HS-5 (cell line): ENCODE data around the gene TST.

Experiments
- DNase-seq: peaks from one replicate; pipeline ENCODE4 v3.0.0-alpha.2; 2012; ENCODE audit warnings: low read depth

TST gene

DNA sequence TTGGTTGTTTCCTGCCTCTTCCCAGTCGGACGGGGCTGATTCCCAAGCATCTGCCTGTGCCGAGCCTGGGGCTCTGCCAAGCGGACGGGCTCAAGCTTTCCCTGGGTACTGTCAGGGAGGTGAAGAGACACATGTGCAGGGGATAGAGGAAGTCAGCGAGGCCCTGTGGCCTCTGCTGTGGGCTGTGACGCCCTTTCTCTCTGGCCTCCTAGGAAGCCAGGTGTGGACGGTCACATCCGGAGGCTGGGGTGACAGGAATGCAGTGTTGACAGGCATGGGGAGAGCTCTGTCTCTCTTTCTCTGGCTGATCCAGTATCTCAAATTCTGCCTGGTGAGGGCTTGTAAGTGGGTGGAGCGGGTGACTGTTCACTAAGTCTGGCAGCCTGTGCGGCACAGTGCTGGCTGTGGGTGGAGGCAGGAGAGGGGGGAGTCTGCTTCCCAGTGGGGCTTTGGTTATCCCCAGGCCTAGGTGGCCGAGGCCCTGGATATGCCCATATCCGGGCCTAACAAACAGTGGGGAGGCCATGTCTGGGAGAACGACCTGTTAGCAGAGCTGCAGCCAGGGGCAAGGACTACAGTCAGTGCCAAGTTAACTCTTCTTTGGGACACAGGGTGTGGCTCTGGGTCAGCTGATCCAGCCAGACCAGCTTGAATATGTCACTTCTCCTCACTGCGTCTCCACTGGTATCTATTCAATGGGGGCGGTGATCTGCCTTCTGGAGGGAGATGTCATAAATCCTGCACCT lies 34.2 kb upstream of the TST start:
- DNase-seq = no peak

DNA sequence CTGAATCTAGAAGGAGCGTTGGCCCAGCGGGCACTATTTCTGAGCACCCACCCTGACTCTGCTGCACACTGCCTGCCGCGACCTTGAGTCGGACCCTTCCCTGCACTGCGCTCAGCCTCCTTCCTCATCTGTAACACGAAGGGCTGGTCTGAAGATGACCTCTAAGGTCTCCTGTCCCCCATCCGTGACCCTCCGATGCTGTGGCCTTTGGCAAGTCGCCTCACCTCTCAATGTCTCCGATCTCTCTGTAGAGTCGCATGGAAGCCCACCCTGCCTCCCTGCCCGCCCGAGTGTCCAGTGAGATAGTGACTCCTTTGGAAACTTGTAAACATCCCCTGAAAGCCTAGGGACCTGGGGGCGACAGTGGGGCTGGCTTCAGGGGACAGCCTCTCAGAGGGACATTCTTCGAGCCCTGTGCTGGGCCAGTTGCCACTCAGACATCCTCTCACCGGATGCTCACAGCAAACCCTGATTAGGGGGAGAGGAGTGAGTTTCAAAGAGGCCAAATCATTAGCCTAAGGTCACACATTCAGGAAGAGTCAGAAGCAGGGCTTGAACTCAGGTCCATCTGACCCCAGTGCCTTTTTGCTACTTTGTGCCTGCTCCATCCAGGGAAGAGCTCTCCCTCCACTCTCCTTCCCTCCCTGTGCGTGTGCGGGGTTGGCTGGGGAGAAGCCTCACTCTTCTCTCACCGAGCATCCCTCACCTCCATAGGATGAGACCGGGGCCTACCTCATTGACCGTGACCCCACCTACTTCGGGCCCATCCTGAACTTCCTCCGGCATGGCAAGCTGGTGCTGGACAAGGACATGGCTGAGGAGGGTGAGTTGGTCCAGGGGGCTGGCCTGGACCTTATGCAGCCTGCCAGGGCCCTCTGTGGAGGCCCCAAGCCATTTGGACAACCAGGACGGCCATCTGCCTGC lies 33.4 kb upstream of the TST start:
- DNase-seq = no peak

DNA sequence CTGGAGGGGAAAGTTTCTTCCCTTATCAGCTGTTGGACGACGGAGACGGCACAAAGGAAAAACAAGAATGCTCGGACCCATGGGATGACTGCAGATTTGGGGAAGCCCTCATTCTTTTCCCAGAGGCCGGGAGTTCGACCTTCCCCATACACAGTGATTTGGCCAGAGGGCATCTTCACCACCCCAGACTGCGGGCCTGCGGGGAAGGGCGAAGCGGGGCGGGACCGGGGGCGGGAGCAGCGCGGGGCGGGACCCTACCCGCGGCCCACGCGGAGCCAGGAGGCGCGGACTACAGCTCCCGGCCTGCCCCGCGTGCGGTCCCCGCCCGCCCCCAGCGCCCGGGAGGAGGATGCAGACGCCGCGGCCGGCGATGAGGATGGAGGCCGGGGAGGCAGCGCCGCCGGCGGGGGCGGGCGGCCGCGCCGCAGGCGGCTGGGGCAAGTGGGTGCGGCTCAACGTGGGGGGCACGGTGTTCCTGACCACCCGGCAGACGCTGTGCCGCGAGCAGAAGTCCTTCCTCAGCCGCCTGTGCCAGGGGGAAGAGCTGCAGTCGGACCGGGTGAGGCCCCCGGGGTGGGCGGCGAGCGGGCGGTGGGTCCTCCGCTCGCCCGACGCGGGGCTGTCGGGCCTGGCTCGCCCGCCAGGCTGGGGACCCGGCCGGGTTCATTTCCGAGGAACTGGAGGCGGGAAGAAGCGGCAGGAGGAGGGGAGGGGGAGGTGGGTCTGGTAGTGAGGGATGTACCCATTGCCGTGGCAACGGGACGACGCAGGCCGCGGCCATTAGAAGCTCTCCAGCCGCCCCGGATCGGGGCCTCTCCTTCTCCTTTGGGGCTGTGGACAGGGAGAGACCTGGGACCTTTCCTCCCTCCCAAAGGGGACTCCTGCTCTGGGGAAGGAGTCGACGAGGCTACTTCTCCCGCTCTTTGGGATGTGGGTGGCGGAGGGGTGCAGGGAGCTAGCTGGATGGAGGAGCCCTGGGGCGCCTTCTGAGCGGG lies 32.4 kb upstream of the TST start, which contains the start of gene KCTD17:
Gene KCTD17, plus strand, starts transcription at position 352 of the 995 bp plus-strand sequence. Its CDS starts 19 bp downstream, at position 371.
- no peak for DNase-seq

DNA sequence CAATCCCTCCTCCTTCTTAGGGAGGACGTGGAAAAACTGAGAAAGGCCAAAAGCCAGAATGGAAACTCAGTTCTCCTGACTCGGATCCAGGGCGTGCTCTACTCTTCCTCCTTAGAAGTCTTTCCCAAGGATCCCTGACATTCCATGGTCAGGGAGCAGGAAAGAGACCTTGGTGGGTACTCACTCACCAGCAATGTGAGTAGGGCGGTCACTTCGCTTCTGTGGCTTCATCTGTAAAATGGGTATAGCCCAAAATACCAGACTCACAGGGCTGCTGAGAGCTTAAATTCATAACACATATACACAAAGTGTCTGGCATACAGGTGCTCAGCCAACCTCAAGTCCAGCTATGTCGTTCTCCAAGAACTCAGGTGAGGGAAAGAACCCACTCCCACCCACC lies 31.7 kb upstream of the TST start:
- DNase-seq = no peak

DNA sequence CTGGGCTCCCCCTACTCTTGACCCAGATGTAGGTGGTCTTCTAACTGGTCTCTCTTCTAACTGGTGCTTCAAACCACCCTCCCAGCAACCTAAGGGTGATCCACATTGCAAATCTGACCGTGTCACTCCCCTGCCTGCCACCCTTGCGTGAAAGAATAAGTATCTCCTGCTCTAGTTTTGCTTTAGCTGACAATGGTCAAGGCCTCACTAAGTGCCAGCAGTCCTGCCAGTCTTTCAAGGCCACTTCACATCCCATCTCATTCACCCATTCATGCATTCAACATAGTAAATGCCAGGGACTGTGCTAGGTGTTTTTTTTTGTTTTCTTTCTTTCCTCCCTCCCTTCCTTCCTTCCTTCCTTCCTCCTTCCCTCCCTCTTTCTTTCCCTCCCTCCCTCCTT lies 30.0 kb upstream of the TST start:
- DNase-seq = no peak

DNA sequence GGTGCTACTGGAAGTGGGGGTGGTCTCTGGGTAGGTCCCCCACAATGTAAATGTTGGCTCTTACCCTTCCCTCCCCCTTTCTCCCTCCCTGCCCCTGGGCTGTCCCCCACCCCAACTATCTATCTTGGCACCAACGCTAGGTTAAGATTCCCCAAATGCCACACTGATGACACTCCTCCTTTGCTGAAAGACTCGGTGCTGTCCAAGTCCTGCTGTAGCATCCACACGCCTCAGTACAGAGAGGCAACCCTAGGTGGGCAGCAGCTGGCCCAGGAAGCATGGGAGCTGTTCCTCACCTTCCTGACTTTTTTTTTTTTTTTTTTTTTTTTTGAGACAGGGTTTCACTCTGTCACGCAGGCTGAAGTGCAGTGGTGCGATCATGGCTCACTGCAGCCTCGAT lies 28.9 kb upstream of the TST start:
- no peak for DNase-seq

DNA sequence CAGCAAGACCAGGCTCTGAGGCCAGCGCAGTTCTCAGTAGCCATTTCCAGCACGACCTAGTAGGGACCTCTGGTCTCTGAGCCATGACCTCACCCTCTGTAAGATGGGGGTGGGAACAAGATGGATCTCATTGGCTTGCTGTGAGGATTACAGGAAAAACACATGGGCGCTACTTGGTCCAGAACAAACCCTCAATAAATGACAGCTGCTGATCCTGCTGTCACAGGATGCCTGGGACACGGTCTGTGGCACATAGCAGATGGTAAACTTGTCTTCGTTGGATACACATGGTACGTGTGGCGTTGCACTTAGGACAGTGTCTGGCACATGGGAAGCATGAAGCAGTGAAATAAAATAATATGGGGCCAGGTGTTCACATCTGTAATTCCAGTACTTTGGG lies 27.8 kb upstream of the TST start:
- DNase-seq = no peak

DNA sequence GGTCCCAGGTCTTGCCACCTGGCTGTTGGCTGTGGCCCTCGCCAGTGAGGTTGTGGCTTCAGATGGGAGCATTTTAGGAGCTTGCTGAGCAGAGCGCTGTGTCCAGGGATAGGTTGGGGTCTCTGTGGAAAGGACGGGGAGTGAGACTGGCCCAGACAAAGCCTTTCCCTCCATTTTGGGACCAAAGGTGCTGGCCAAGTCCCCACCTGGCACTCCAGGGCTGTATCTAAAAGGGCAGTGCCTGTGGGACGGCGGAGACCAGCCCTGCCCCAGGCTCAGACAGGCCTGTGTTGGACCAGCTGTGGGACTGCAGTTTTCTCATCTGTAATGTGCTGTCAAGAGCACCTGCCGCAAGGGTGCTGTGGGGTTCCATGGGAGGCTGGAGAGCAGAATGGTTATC lies 27.3 kb upstream of the TST start:
- no peak for DNase-seq

DNA sequence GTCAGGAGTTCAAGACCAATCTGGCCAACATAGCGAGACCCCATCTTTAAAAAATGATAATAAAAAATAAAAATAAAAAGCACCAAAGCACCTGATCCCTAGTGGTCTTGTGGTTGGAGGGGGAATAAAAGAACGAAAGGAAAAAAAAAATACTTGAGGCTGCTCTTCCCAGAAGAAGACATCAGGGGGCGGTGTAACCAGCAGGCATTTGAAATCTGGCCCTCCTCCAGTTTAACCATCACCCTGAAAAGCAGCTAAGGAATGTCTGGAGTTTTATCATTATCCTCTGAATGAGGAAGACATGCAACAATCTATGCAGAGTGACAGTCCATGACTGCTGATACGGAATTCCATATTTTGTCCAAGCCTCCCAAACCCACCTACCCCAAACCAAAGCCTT lies 26.7 kb upstream of the TST start:
- DNase-seq = no peak

DNA sequence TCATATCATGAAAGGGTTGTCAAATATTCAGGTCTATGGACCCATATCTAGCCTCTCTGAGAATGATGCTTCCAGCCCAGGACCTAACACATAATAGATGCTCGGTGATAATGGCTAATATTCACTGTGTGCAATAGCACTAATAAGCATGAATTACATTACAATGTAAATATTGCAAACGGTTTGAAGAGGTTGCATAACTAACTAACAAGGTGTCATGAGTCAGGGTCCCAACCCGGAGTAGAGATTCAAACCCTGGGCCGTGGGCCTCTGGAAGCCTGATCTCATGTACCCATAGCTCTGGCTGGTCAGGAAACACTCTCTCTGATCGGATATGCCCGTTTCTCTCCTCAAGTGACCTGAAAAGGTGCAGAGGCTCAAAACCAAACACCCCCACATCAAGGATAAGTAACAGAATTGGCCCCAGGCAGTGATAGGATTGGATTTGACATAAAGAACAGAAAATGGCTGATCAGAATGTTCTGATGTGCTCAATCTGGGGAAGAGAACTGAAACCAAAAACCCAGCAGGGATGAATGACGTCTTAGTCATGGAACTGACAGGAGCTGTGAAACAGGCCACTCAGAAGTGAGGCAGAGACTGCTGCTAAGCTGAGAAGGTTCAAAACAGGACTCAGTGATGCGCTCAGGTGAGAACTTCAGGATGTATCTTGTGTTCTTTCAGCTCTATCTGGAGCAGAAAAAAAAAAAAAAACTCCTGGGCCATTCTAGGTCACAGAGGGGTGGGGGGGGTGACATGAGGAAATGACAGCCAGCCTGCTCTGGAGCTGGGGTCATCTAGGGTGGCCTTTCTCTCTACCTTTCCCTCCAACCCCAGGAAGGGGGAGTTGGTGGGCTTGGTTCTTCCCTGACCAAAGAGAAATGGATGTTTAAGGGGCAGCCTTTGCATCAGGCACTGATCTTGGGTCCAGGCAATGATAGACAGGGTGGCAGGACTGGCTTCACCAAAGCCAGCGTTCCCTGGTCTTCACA lies 25.7 kb upstream of the TST start:
- DNase-seq = no peak

DNA sequence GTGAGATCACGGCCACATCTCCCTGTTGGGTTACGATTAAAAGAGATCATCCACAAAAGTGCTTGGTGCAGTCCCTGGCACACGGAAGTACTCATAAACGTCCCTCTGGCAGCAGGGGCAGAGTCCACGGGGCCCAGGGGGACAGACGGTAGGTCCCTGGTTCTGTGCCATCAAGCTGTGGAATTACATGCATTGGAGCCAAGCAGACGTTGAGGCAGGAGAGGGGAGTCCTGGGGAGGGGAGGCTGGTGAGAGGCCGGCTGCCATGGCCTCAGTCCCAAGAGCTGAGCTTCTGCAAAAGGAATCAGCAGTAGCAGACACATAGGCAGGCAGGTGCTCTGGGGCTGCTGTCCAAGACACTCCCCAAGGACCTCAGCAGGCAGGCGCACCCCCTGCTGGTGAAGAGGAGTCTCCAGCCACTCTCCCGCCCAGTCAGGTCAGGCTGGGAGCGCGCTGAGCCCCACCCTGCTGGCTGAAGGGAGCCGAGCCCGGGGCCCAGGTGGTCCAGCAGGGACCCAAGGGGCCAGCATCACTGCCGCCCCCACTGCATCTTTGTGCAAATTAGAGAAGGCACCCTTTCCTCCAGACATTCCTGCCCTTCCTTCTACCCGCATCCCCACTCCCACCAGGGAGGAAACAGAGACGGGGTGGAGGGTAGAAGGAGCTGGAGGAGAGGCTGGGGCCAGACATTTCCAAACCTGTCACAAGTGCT lies 24.7 kb upstream of the TST start:
- no peak for DNase-seq

DNA sequence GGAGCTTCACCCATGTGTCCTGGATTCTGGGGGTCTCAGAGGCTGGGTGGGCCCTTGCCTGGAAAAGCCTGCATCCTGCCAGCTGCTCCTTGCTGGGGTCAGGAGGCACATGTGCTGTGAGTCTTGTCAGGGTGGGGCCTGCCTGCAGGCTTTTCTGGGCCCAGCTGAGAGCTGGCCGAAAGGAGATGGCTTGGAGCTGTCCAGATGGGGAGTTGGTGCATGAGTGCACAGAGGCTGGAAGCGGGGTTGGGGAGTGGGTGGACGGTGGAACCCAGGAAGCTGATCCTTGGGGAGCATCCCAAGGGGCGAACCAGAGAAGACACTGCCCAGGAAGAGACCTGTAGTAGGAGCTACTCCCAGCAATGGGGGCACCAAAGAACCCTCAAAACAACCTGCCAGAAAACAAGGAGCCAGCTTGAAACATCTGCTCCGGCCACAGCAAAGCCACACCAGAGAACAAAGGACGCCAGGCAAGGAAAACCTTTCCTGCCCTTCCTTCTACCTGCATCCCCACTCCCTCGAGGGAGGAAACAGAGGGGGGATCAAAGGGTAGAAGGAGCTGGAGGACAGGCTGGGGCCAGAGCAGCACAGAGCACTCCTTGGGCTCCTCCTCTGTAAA lies 24.1 kb upstream of the TST start:
- DNase-seq = no peak

DNA sequence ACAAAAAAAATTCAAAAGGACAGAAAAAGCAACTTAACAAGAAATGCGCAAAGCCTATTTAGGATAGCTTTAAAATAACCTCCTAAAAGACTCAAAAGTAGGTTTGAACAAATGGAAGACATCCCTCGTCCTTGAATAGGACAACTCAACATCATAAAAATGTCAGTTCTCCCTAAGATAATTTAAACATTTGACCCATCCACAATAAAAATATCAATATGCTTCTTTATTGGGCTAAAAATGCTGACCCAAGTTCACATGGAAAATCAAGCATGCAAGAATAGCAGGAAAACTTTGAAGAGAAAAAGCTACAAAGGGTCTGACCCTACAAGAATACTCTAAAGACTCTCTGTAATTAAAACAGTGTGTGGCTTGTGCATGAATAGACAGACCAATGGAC lies 20.2 kb upstream of the TST start:
- DNase-seq = no peak

DNA sequence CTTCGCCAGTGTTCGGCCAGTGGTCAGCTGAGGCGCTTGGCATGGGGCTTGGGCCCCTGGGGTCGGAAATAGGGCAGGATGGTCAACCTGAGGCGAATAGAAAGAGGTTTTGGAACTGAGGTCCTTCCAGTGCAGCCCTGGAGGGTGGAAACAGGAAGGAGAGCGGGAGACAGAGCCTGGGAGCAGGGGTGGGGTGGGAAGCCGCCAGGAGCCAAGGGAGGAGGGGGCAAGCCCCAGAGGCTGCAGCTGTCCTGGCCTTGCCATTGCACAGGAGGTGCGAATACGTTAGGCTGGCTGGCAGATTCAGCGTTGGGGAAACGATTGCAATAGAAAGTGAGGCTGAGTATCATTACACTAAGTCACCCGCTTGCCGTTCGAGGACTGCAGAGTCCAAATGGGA lies 18.4 kb upstream of the TST start:
- DNase-seq = no peak

DNA sequence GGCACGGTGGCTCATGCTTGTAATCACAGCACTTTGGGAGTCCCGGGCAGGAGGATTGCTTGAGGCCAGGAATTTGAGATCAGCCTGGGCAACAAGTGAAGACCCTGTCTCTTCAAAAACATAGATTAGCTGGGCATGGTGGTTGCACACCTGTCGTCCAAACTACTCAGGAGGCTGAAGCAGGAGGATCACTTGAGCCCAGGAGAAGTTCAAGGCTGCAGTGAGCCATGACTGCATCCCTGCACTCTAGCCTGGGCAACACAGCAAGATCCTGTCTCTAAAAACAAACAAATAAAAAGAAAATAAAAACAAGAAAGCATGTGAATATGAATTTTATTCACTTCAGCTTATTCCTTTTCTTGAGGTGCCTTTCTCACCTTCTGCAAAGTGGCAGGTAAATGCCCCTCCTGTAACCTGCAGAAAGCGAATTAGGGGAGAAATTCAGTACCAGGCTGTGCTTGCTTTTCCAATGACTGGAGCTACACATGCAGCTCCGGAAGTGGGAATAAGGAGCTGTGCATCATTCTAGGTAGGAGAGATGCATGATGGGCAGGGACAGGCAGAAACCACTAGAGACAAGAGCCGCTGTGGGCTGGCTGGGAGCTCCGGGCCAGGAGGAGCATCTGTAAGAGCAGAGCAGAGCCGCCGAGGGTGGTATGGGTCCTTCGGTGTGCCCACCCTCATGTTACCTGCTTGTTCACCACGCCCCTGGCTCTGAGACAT lies 17.6 kb upstream of the TST start:
- DNase-seq = no peak

DNA sequence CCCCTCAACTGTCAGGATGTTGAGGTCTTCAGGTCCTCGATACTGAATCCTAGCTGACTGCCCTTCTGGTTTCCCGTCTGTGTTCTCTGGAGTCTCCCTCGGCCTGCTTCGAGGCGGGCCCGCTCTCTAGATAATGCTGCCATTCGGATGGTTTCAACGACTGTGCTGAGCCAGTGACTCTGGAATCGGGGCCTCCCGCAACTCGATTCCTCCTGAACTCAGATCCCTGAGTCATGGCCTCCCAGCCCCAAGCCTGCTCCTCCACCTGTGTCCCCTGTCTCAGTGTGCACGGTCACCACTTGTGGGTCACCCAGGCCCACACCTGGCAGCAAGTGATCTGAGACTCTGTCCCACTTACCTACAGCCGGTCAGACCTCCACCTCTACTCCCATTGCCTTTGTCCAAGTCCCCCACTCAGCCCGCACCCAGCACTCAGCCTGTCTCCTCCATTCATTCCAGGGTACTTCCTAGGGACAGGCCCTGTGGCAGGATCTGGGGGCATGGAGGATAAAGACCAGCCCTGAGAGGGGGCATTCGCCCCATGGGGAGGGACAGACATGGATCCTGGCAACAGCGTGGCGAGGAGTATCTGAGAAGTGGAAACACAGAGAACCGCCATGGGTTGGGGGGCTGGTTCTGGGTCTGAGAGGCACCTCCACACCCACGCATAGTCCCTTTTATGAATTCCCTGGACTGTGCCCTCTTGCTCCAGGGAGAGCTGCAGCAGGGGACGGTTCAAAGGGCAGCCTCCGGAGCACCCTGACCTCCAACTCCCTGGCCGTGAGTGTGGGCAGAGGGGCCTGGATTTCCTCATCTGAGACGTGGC lies 14.6 kb upstream of the TST start:
- no peak for DNase-seq

DNA sequence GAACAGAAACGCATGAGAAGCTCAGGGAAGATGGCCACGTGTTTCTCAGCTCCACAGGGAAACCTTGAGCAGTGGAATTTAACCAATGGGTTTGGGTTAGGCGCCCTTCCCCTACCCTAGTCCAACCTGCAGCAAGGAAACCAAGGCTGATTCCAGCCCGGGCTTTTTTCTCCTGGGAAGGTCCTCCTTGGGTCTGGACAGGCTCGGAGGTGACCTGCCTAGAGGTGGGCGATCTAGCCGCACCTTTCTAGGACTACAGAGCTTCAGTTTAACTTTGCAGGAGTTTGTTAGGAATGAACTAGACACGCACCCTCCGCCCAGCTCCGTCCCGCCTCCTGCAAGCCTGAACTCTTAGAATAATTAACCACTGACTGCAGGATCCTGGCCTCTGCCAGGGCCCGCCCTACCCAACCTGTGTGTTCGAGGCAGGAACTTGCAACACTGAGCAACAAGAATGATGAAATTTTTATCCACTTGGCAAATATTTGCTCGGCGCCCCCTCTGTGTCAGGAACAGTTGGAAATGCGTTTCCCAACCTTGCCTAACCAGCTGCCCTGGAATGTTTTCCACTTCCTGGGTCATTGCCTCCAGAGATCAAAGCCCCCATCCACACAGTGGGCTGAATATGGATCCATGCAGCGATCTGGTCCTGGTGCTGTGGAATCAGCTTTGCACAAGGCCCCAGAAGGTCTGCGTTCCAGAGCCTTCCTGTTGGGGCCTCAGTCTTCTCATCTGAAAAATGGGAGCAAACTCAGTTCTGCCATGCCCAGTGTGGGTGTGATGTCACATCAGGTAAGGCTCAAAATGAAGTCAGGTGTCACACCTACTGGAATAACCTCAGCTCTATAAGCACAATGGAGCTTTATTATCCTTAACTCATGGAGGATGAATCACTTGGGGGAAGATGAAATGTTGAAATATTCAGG lies 13.6 kb upstream of the TST start:
- DNase-seq = no peak
